ENCODE measurements around the gene SEL1L3. TPM values are rescaled to one million over a fixed set of nuclear protein-coding genes. Genes with fewer than 3 reads are reported as not detected.

Gene SEL1L3
- total RNA-seq, 1 donor from 2014 or later = 49.2 TPM

- DNase-seq (ENCODE audit: low spot score) = peak; percentile 40
- Mint-ChIP-seq H3K4me3 (ENCODE audit: low read depth) (peak overlapping the region; percentile 64), H3K9me3 (no peaks in the 10 kb centered on the region), H3K27ac (peak overlapping the region; percentile 100), H3K27me3 (ENCODE audit: low read depth) (no peaks in the 10 kb centered on the region), H3K36me3 (ENCODE audit: low read depth) (peaks cover 15% of the 10 kb centered on the region), H3K4me1 (ENCODE audit: low read depth) (peaks cover 61% of the 10 kb centered on the region)
- intact Hi-C loops (cut with micrococcal nuclease) = loop anchor here (2.0 to 10.0 kb wide), 5 partner anchors 17 to 1277 kb away; partner anchors contain the start of gene DHX15
Observed at GRCh38 chr4:25859429-25860148, 3.2 kb downstream of the SEL1L3 start.

GRCh38 chr4:25857851-25858400, 4.9 kb downstream of the SEL1L3 start:
- Mint-ChIP-seq H3K4me1 (ENCODE audit: low read depth) (peaks cover 64% of the 10 kb centered on the region), H3K27ac (peak overlapping the region; percentile 25), H3K4me3 (ENCODE audit: low read depth) (no peak overlapping the region), H3K27me3 (ENCODE audit: low read depth) (no peaks in the 10 kb centered on the region), H3K9me3 (no peaks in the 10 kb centered on the region), H3K36me3 (ENCODE audit: low read depth) (peaks cover 15% of the 10 kb centered on the region)
- intact Hi-C loops (cut with micrococcal nuclease) = loop anchor here (10.0 kb wide), 2 partner anchors 157 to 337 kb away; no protein-coding TSS in a partner anchor
- no peak for DNase-seq (ENCODE audit: low spot score)

- Mint-ChIP-seq H3K4me1 (ENCODE audit: low read depth) (peaks cover 68% of the 10 kb centered on the region), H3K4me3 (ENCODE audit: low read depth) (no peak overlapping the region), H3K9me3 (no peaks in the 10 kb centered on the region), H3K27me3 (ENCODE audit: low read depth) (no peaks in the 10 kb centered on the region), H3K36me3 (ENCODE audit: low read depth) (peaks cover 15% of the 10 kb centered on the region), H3K27ac (peak overlapping the region; percentile 64)
- no peak for DNase-seq (ENCODE audit: low spot score)
- intact Hi-C loops (cut with micrococcal nuclease) = loop anchor here (10.0 kb wide), 2 partner anchors 157 to 337 kb away; no protein-coding TSS in a partner anchor
Observed at GRCh38 chr4:25857403-25857802, 5.4 kb downstream of the SEL1L3 start.

- H3K27ac Mint-ChIP-seq = peak overlapping the region; percentile 64
- peaks cover 12% of the 10 kb centered on the region for H3K36me3 Mint-ChIP-seq (ENCODE audit: low read depth)
- DNase-seq (ENCODE audit: low spot score) = no peak
- no peaks in the 10 kb centered on the region for H3K27me3 Mint-ChIP-seq (ENCODE audit: low read depth)
- H3K9me3 Mint-ChIP-seq = no peaks in the 10 kb centered on the region
- peaks cover 72% of the 10 kb centered on the region for H3K4me1 Mint-ChIP-seq (ENCODE audit: low read depth)
- intact Hi-C loops (cut with micrococcal nuclease) = loop anchor here (10.0 kb wide), 2 partner anchors 158 to 338 kb away; no protein-coding TSS in a partner anchor
- H3K4me3 Mint-ChIP-seq (ENCODE audit: low read depth) = no peak overlapping the region
Observed at GRCh38 chr4:25856756-25857155, 6.0 kb downstream of the SEL1L3 start.

GRCh38 chr4:25852103-25852502, 10.7 kb downstream of the SEL1L3 start:
- Mint-ChIP-seq H3K36me3 (ENCODE audit: low read depth) (peaks cover 23% of the 10 kb centered on the region), H3K4me1 (ENCODE audit: low read depth) (peaks cover 62% of the 10 kb centered on the region), H3K9me3 (no peaks in the 10 kb centered on the region), H3K4me3 (ENCODE audit: low read depth) (no peak overlapping the region), H3K27ac (no peak overlapping the region), H3K27me3 (ENCODE audit: low read depth) (no peaks in the 10 kb centered on the region)
- DNase-seq (ENCODE audit: low spot score) = no peak
- intact Hi-C loops (cut with micrococcal nuclease) = loop anchor here (10.0 kb wide), 2 partner anchors 163 to 343 kb away; no protein-coding TSS in a partner anchor

- Mint-ChIP-seq H3K4me1 (ENCODE audit: low read depth) (peaks cover 64% of the 10 kb centered on the region), H3K27ac (no peak overlapping the region), H3K9me3 (no peaks in the 10 kb centered on the region), H3K4me3 (ENCODE audit: low read depth) (no peak overlapping the region), H3K36me3 (ENCODE audit: low read depth) (peaks cover 53% of the 10 kb centered on the region), H3K27me3 (ENCODE audit: low read depth) (no peaks in the 10 kb centered on the region)
- DNase-seq (ENCODE audit: low spot score) = no peak
- intact Hi-C loops (cut with micrococcal nuclease) = no loop called here
Observed at GRCh38 chr4:25847329-25847728, 15.5 kb downstream of the SEL1L3 start.

- no peaks in the 10 kb centered on the region for H3K9me3 Mint-ChIP-seq
- H3K27ac Mint-ChIP-seq = no peak overlapping the region
- no peak for DNase-seq (ENCODE audit: low spot score)
- H3K4me3 Mint-ChIP-seq (ENCODE audit: low read depth) = no peak overlapping the region
- peaks cover 60% of the 10 kb centered on the region for H3K4me1 Mint-ChIP-seq (ENCODE audit: low read depth)
- H3K27me3 Mint-ChIP-seq (ENCODE audit: low read depth) = no peaks in the 10 kb centered on the region
- H3K36me3 Mint-ChIP-seq (ENCODE audit: low read depth) = peaks cover 57% of the 10 kb centered on the region
- intact Hi-C loops (cut with micrococcal nuclease) = no loop called here
Observed at GRCh38 chr4:25845841-25846653, 16.7 kb downstream of the SEL1L3 start.

GRCh38 chr4:25844961-25845712, 17.7 kb downstream of the SEL1L3 start:
- H3K27ac Mint-ChIP-seq = no peak overlapping the region
- no peaks in the 10 kb centered on the region for H3K9me3 Mint-ChIP-seq
- no peaks in the 10 kb centered on the region for H3K27me3 Mint-ChIP-seq (ENCODE audit: low read depth)
- peaks cover 54% of the 10 kb centered on the region for H3K36me3 Mint-ChIP-seq (ENCODE audit: low read depth)
- H3K4me1 Mint-ChIP-seq (ENCODE audit: low read depth) = peaks cover 55% of the 10 kb centered on the region
- intact Hi-C loops (cut with micrococcal nuclease) = no loop called here
- DNase-seq (ENCODE audit: low spot score) = no peak
- no peak overlapping the region for H3K4me3 Mint-ChIP-seq (ENCODE audit: low read depth)

- Mint-ChIP-seq H3K36me3 (ENCODE audit: low read depth) (peaks cover 44% of the 10 kb centered on the region), H3K9me3 (no peaks in the 10 kb centered on the region), H3K27me3 (ENCODE audit: low read depth) (no peaks in the 10 kb centered on the region), H3K27ac (peak overlapping the region; percentile 64), H3K4me3 (ENCODE audit: low read depth) (peak overlapping the region; percentile 26), H3K4me1 (ENCODE audit: low read depth) (peaks cover 46% of the 10 kb centered on the region)
- intact Hi-C loops (cut with micrococcal nuclease) = loop anchor here (2.0 kb wide), 1 partner anchor 17 kb away; no protein-coding TSS in a partner anchor
- DNase-seq (ENCODE audit: low spot score) = no peak
Observed at GRCh38 chr4:25843340-25844097, 19.3 kb downstream of the SEL1L3 start.

GRCh38 chr4:25842229-25842845, 20.5 kb downstream of the SEL1L3 start:
- peak; percentile 22 for DNase-seq (ENCODE audit: low spot score)
- H3K36me3 Mint-ChIP-seq (ENCODE audit: low read depth) = peaks cover 48% of the 10 kb centered on the region
- H3K27me3 Mint-ChIP-seq (ENCODE audit: low read depth) = no peaks in the 10 kb centered on the region
- H3K4me3 Mint-ChIP-seq (ENCODE audit: low read depth) = no peak overlapping the region
- intact Hi-C loops (cut with micrococcal nuclease) = loop anchor here (2.0 kb wide), 1 partner anchor 18 kb away; no protein-coding TSS in a partner anchor
- peak overlapping the region; percentile 70 for H3K27ac Mint-ChIP-seq
- peaks cover 37% of the 10 kb centered on the region for H3K4me1 Mint-ChIP-seq (ENCODE audit: low read depth)
- H3K9me3 Mint-ChIP-seq = no peaks in the 10 kb centered on the region

GRCh38 chr4:25839687-25840086, 23.1 kb downstream of the SEL1L3 start:
- DNase-seq (ENCODE audit: low spot score) = no peak
- peaks cover 43% of the 10 kb centered on the region for H3K36me3 Mint-ChIP-seq (ENCODE audit: low read depth)
- no peaks in the 10 kb centered on the region for H3K9me3 Mint-ChIP-seq
- peaks cover 29% of the 10 kb centered on the region for H3K4me1 Mint-ChIP-seq (ENCODE audit: low read depth)
- H3K27ac Mint-ChIP-seq = no peak overlapping the region
- intact Hi-C loops (cut with micrococcal nuclease) = no loop called here
- H3K4me3 Mint-ChIP-seq (ENCODE audit: low read depth) = no peak overlapping the region
- H3K27me3 Mint-ChIP-seq (ENCODE audit: low read depth) = no peaks in the 10 kb centered on the region

All from activated T-helper 2 cell treated with anti-CD3 and anti-CD28 coated beads, Interferon-gamma antibody, Interleukin-2, Interleukin-4, amounts not matched to agents 10 μg/mL and 5 μg/mL and 100 μg/mL, durations not matched to agents 14 hours and 24 hours and 36 hours (primary cell).